H1 (cell line): Measurements from ENCODE around the gene LRRC4.

Experiments
- CTCF ChIP-seq, 3 experiments: IDR thresholded peaks; 1 replicate in 2 of 3; 2 replicates in 1 of 3; pipeline versions ENCODE4 v1.5.1 to v1.6.1; 2011; ENCODE audit warnings: low read length in 3 of 3, mild to moderate bottlenecking in 3 of 3, inconsistent platforms in 2 of 3, low read depth in 1 of 3, moderate library complexity in 1 of 3; ENCODE audit not compliant: insufficient read depth in 1 of 3; ENCODE audit errors: control extremely low read depth in 1 of 3
- MAX ChIP-seq: IDR thresholded peaks from 2 replicates; pipeline ENCODE4 v1.6.1; 2012; ENCODE audit warnings: inconsistent platforms
- NANOG ChIP-seq: IDR thresholded peaks from 2 replicates; pipeline ENCODE4 v1.6.1; 2011; ENCODE audit warnings: low read length, low read depth, mild to moderate bottlenecking, inconsistent platforms; ENCODE audit not compliant: insufficient read depth, poor library complexity, severe bottlenecking
- POLR2A ChIP-seq, 2 experiments: IDR thresholded peaks; 1 replicate in 1 of 2; 2 replicates in 1 of 2; pipeline ENCODE4 v1.6.1; 2011; ENCODE audit warnings: low read depth in 2 of 2, low read length in 2 of 2, mild to moderate bottlenecking in 2 of 2; ENCODE audit errors: control extremely low read depth in 1 of 2
- POLR2AphosphoS5 ChIP-seq: IDR thresholded peaks from 2 replicates; pipeline ENCODE4 v1.6.1; 2011; ENCODE audit warnings: low read depth, low read length
- TAF1 ChIP-seq: IDR thresholded peaks from 2 replicates; pipeline ENCODE4 v1.6.1; 2011; ENCODE audit warnings: mild to moderate bottlenecking, low read depth, low read length
- USF2 ChIP-seq: IDR thresholded peaks from 2 replicates; pipeline ENCODE4 v1.6.1; 2011; ENCODE audit warnings: low read length, improper control_type of control experiment
- YY1 ChIP-seq: IDR thresholded peaks from 2 replicates; pipeline ENCODE4 v1.6.1; 2011; ENCODE audit warnings: low read depth, mild to moderate bottlenecking, low read length

- TF ChIP-seq CTCF (IDR thresholded peaks at IDR 0.05; ENCODE audit: control extremely low read depth in 1 of 3, insufficient read depth in 1 of 3, low read depth in 1 of 3, low read length in 3 of 3) (peak; percentile 9 to 16 (median 14); a peak in 2 of 4 replicates), POLR2AphosphoS5 (no peak), MAX (no peak), YY1 (no peak), USF2 (no peak), NANOG (no peak), POLR2A (IDR thresholded peaks at IDR 0.05; ENCODE audit: control extremely low read depth in 1 of 2, low read depth in 2 of 2, low read length in 2 of 2) (no peak), TAF1 (no peak)
Measured at GRCh38 chr7:128037081-128037480, 5.8 kb upstream of the LRRC4 start.
